ENCODE measurements around the gene SHPK.
A peak's percentile ranks its signal among the peaks of the same experiment; 100 is the strongest.

Gene SHPK

GRCh38 chr17:3681565-3681964 lies 45.5 kb upstream of the SHPK start:
- Histone ChIP-seq H3K4me3 (ENCODE audit: low read depth, low read length) (no peak overlapping the region), H3K9me3 (ENCODE audit: control insufficient read depth, low read length) (no peaks in the 10 kb centered on the region), H3K9ac (no peak overlapping the region), H3K27ac (no peak overlapping the region), H3K79me2 (no peaks in the 10 kb centered on the region), H2AFZ (no peak overlapping the region), H3K4me1 (peaks cover 13% of the 10 kb centered on the region), H3K36me3 (ENCODE audit: control insufficient read depth, insufficient read depth, low read length) (no peaks in the 10 kb centered on the region), H3K27me3 (ENCODE audit: control insufficient read depth, insufficient read depth, low read length) (no peaks in the 10 kb centered on the region), H3K4me2 (ENCODE audit: low read length) (no peak overlapping the region)
- no peak for TF ChIP-seq CTCF (IDR thresholded peaks at IDR 0.05)

- Histone ChIP-seq H3K9me3 (ENCODE audit: control insufficient read depth, low read length) (no peaks in the 10 kb centered on the region), H3K9ac (no peak overlapping the region), H3K4me1 (peaks cover 13% of the 10 kb centered on the region), H3K4me3 (ENCODE audit: low read depth, low read length) (no peak overlapping the region), H3K79me2 (no peaks in the 10 kb centered on the region), H3K27ac (no peak overlapping the region), H3K36me3 (ENCODE audit: control insufficient read depth, insufficient read depth, low read length) (no peaks in the 10 kb centered on the region), H3K27me3 (ENCODE audit: control insufficient read depth, insufficient read depth, low read length) (no peaks in the 10 kb centered on the region), H2AFZ (no peak overlapping the region), H3K4me2 (ENCODE audit: low read length) (no peak overlapping the region)
- no peak for TF ChIP-seq CTCF (IDR thresholded peaks at IDR 0.05)
Measured at GRCh38 chr17:3681057-3681456, 45.0 kb upstream of the SHPK start.

- TF ChIP-seq CTCF (IDR thresholded peaks at IDR 0.05) = no peak
- Histone ChIP-seq H2AFZ (no peak overlapping the region), H3K9me3 (ENCODE audit: control insufficient read depth, low read length) (no peaks in the 10 kb centered on the region), H3K27me3 (ENCODE audit: control insufficient read depth, insufficient read depth, low read length) (no peaks in the 10 kb centered on the region), H3K4me2 (ENCODE audit: low read length) (no peak overlapping the region), H3K4me1 (peaks cover 13% of the 10 kb centered on the region), H3K36me3 (ENCODE audit: control insufficient read depth, insufficient read depth, low read length) (no peaks in the 10 kb centered on the region), H3K79me2 (no peaks in the 10 kb centered on the region), H3K9ac (no peak overlapping the region), H3K27ac (no peak overlapping the region), H3K4me3 (ENCODE audit: low read depth, low read length) (no peak overlapping the region)
Measured at GRCh38 chr17:3679531-3680126, 43.6 kb upstream of the SHPK start.

- H3K9ac ChIP-seq = no peak overlapping the region
- peak overlapping the region; percentile 61 for H3K27ac ChIP-seq
Measured at GRCh38 chr17:3678821-3679530, 42.9 kb upstream of the SHPK start.

More at GRCh38 chr17:3678821-3679530, 42.9 kb upstream of the SHPK start:
- Histone ChIP-seq H3K36me3 (ENCODE audit: control insufficient read depth, insufficient read depth, low read length) (no peaks in the 10 kb centered on the region), H3K4me3 (ENCODE audit: low read depth, low read length) (no peak overlapping the region), H3K4me2 (ENCODE audit: low read length) (peak overlapping the region; percentile 62), H3K79me2 (no peaks in the 10 kb centered on the region), H3K27me3 (ENCODE audit: control insufficient read depth, insufficient read depth, low read length) (no peaks in the 10 kb centered on the region), H3K4me1 (peaks cover 13% of the 10 kb centered on the region), H2AFZ (peak overlapping the region; percentile 68), H3K9me3 (ENCODE audit: control insufficient read depth, low read length) (no peaks in the 10 kb centered on the region)
- TF ChIP-seq CTCF (IDR thresholded peaks at IDR 0.05) = no peak

Measured in parathyroid adenoma (tissue), 2 donors.